ENCODE data around the gene ZNF366.

The ZNF366 gene

GRCh38 chr5:72397836-72398235 is 109.4 kb downstream of the ZNF366 start:
- DNase-seq: no peak

GRCh38 chr5:72394688-72395087 is 112.5 kb downstream of the ZNF366 start:
- peak; percentile 20 for DNase-seq

GRCh38 chr5:72393052-72393451 is 114.2 kb downstream of the ZNF366 start:
- no peak for DNase-seq
